Stimulated activated CD4-positive, alpha-beta T cell treated with anti-CD3 and anti-CD28 coated beads, Interleukin-12 subunit alpha, Interleukin-12 subunit beta, amount 100 ng/mL, for 24 hours (primary cell): ENCODE data around the gene CARMIL1.
"Not testable (repeated sequence)": the region's sequence is repeated elsewhere in the genome, so short reads cannot be mapped to it uniquely, and the experiment has no call there.

ENCODE experiments used
- DNase-seq, 2 experiments: peaks; one replicate each; pipeline ENCODE4 v3.0.0-alpha.2; 2020; ENCODE audit warnings: low read depth in 2 of 2

CARMIL1 gene

DNA sequence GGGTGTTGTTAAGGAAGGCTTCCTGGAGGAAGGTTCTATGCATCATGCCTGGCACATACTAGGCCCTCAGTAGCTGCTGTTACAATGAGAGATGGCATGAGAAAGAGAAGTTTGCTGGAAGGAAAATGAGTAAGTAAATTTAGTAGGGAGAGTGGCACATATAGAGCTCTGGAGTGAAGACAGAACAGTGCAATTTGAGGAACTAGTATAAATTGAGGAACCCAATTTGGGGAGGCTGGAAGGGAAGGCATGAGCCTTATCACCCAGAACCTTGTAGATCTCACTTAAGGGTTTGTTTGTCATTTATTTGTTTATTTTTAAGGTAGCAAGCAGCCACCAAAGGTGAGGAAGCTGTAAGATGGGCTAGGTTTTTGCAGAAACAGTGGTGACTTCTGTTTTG, 285.8 kb downstream of the CARMIL1 start:
- no peak for DNase-seq

GRCh38 chr6:25570578-25570977, 291.4 kb downstream of the CARMIL1 start:
- DNase-seq: no peak

DNA sequence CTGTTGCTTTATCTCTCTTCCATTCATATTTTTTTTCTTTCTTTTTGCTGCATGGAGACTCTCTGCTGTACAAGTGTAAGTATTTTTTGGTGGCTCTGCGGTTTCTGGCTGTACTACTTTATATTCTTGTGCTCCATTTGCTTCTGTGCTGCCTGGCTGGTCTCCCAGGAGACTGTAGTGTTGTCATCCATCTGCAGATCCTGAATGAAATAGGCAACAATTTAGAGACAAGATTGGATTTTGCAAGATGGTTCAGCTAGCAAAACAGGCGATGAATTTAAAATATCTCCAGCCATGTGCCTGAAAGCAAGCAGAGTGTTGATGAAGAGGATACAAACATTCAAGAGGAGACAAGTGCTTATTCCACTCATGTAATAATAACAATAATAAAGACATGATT, 297.7 kb downstream of the CARMIL1 start:
- no peak for DNase-seq

GRCh38 chr6:25578538-25578937, 299.4 kb downstream of the CARMIL1 start:
- DNase-seq: no peak

DNA sequence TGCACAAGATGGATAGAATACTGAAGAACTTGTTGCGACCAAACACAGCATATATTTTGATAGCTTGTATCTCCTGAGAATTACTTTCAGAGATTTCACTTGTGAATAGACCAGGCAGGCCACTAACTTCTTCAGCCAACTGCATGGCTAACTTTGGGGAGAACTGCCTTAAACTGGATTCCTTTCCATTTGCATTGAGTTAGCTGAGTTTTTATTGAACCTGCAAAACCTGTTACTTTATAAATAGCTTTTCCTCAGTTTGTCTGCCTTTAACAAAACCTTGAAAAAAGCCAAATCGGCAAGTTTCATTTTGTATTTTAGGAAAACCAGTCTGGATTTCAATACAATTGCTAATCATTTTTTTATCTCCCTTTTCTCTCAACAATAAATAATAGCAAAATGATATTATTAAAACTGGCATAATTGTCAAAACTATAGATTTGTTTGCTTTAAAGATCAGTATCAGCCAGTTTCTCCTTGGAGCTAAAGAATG, 300.3 kb downstream of the CARMIL1 start:
- DNase-seq: no peak

DNA sequence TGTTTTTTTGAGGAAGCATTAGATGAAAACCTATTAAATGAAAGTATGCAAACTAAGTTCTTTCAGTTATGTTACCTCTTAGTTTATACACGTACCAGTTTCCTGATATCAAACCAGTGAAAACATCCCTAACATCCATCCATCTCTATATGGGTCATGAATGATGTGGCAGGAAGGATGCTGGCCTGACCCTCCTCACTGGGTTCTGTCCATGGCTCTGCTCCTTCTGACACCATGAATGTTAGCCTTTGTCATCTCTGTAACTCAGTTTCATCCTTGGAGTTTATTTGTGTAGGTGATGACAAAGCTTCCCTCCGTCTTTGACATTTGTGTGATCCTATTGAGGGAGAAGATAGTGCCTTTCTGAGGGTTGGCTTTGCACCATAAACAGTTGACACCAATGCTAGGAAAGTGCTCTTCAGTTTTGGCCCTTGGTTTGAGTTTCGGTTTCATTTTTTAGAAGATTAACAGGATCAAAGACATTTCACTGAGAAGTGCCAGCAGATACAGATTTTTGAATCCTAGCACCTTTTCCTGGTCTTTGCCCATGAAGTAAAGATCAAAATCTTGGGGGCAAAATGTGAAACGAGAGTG, 300.8 kb downstream of the CARMIL1 start:
- no peak for DNase-seq

DNA sequence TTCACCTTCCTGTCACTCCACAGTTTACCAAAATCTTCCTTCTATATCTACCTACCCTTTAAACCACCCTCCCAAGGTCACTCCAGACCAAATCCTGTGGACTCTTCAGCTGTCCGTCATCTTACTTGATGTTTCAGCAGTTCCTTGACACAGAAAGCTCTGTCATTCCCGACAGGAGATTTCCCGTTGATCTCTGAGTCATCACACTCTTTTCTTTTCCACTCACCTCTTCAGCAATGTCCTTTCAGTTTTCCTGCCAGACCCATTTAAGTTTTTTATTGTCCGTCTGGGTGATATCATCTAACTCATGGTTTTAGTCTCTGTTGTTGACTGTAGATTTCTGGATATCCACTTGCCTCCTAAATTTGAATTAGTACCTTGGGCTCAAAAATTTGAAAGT, 302.9 kb downstream of the CARMIL1 start:
- no peak for DNase-seq

GRCh38 chr6:25583099-25583498, 303.9 kb downstream of the CARMIL1 start:
- no peak for DNase-seq

DNA sequence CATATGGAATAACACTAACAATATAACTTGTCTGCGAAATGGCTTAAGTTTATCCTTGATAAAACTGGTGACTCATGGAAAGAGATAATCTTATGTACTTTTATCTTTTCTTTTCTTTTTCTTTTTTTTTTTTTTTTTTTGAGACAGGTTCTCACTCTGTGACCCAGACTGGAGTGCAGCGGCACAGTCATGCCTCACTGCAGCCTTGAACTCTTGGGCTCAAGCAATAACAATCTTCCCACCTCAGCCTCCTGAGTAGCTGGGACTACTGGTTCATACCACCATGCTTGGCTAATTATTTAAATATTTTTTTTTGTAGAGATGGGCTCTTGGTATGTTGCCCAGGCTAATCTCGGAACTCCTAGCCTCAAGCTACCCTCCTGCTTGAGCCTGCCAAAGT, 304.7 kb downstream of the CARMIL1 start:
- DNase-seq: no peak

GRCh38 chr6:25585225-25585624, 306.1 kb downstream of the CARMIL1 start:
- no peak for DNase-seq

DNA sequence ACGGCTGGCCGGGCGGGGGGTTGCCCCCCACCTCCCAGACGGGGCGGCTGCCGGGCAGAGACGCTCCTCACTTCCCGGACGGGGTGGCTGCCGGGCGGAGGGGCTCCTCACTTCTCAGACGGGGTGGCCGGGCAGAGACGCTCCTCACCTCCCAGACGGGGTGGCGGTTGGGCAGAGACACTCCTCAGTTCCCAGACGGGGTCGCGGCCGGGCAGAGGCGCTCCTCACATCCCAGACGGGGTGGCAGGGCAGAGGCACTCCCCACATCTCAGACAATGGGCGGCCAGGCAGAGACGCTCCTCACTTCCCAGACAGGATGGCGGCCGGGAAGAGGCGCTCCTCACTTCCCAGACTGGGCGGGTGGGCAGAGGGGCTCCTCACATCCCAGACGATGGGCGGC, 306.9 kb downstream of the CARMIL1 start:
- DNase-seq: not testable (repeated sequence)

DNA sequence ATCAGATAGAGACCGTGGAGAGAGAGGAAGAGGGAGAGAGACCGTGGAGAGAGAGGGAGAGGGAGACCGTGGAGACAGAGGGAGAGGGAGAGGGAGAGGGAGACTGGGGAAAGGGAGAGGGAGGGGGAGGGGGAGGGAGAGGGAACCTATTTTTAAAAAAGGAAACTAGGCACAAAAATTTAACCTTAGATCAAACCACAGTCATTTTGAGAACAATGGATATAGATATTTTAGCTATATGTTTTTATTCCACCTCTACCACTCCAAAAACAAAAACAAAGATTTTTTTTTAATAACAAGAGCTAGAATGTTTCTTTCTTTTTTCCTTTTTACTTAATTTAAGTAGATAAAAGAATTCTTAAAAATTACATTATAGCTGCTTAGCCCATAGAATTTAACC, 307.8 kb downstream of the CARMIL1 start:
- no peak for DNase-seq

DNA sequence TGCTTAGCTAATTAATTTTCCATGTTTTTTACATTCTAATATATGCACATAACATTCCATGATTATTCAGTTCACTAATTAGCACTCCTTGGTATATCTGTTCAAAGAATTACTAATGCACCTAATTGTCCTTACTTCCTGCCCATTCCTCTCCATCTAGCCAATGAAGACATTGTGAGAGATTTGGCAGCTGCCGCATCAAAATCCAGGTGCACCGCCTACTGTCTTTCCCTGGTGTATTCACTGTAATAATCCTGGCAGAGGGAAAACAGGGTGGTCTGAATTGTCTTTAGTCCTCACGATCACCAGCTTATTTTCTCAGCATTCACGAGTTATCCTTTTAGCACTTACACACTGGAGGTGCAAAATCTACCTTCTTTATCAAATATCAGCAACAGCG, 311.8 kb downstream of the CARMIL1 start:
- no peak for DNase-seq

DNA sequence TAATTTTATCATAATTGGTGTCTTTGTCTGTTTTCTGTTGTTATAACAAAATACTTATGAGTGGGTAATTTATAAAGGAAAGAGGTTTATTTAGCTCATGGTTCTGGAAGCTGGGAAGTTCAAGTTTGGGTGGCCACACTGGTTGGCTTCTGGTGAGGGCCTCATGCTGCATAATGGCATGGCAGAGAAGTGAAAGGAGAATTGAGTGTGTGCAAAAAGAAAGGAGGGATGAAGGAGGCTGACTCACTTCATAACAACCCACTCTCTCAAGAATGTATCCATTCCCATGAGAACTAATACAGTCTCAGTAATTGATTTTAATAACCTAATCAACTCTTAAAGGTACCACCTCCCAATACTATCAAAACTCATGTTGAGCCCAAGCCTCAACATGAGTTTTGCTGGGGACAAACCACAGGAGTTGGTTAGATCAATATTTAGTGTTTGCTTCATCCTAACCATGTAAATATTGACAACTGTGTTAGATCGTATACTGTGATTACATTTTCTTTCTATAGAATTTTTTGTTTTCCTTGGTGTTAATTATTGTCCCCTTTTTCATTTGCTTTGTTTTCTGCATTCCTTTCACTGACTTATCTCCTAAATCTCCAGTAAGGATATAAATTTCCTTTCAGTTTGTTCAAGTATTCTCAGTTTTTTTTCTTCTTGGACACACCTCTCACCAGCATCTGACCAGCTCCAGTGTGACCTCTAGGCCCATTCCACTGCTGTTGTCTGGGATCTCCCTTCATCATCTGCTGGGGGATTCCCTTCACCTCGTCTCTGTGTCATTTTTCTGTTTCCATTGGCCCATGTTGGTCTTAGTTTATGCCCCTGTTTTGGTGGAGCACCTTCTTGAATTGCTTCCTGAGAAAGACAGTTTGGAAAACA, 318.0 kb downstream of the CARMIL1 start:
- no peak for DNase-seq

DNA sequence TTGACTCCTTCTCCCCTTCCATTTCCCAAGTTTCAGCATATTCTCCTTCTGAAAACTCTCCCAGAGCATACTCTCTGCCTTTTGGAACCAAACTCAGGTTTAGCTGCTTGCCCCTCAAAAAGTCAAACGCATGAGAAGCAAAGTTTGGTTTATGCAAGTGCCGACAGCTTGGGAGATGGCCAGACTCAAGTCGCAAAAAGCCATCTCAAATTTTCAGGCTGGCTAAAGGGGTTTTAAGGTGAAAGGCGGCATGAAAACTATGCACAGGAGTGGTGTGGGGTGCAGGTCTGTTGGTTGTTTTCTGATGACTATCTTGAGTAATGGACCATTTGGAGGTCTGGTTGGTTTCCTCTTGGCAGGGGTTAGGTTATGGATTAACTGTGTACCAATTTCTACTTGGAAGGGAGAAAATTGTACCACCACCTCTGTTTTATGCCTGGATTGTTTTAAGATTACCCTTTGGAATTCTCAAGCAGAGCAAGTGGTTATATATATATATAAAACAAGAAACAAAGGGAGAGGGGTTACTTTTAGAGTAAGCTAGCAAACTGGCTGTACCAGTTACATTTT, 320.4 kb downstream of the CARMIL1 start:
- no peak for DNase-seq

DNA sequence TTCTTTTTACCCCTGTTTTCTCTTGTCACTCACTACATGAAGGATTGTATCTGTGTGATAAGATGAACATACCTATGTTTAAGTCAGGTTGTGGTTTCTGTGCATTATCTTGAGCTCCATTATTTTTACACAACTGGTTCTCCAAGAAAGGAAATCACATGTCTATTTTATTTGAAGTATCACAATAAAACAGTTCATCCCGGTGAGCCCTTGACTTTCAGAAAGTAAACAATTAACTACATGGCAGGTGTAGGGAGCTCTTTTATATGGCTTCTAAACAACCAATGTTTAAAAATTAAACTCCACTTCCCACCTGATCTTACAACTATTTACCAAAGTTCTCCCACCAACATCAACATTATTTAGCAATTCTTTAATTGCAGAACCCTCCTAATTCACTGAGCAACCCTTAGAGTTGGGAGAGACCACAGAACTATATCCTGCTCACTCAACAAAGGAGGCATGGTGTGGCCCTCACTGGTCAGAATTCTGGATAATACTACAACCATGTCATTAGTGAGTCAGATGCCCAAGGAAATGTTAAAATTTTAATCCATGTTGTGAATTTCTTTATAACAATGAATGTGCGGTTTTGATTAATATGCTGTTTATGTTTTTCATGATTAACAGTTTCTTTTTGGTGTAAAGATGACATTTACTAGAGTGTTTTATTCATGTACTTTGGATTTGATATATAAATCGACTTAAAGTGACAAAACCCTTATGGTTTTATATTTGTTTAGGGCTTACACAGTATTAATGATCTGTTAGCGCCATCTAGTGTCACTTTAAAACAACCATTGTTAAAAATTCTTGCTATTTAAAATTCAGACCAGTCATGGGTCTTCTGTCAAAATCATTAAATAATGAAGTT, 322.9 kb downstream of the CARMIL1 start:
- DNase-seq: no peak

- no peak for DNase-seq
Observed at GRCh38 chr6:25602674-25602982, 323.5 kb downstream of the CARMIL1 start.

DNA sequence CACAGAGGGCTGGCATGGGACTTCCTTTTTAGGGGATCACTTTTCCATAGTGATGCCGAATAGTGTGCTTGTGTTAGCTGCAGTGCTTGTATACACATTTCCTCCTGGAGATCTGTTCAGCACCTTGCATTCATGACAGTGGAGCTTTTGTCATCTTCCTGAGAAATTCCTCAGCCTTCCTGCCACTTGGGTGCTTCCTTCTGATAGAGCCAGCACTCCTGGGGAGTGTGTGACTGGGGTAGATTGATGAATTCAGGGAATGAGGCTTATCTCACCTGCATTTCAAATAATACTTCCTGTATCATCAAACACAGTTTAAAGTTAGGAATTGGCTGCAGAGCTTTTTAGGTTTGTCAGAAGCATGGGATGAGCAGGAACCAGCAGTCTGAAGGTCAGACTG, 324.1 kb downstream of the CARMIL1 start:
- DNase-seq: no peak

GRCh38 chr6:25606151-25606550, 327.0 kb downstream of the CARMIL1 start:
- no peak for DNase-seq

DNA sequence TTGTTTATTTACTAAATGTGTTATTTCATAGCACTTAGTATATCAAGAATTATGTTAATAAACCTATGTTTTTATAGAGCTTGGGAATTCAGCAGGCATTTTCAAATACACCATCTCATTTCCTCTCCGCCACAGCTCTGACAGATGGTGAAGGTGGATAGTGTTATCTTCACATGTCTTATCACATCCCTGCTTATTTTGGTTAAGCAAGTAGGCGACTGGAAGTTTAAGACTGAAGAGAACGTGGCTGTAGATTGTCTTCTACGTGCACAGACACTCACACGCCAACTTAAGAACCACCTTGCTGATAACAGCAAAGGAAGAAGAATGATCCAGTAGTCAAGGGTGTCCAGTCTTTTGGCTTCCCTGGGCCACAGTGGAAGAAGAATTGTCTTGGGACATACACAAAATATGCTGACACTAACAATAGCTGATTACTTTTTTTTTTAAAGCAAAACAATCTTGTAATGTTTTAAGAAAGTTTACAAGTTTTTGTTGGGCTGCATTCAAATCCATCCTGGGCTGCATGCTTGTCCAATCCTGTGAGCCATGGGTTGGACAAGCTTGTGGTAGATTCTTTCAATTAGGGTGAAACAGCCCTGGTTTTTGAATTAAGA, 329.5 kb downstream of the CARMIL1 start:
- DNase-seq: no peak

- no peak for DNase-seq
Observed at GRCh38 chr6:25612666-25613065, 333.5 kb downstream of the CARMIL1 start.

DNA sequence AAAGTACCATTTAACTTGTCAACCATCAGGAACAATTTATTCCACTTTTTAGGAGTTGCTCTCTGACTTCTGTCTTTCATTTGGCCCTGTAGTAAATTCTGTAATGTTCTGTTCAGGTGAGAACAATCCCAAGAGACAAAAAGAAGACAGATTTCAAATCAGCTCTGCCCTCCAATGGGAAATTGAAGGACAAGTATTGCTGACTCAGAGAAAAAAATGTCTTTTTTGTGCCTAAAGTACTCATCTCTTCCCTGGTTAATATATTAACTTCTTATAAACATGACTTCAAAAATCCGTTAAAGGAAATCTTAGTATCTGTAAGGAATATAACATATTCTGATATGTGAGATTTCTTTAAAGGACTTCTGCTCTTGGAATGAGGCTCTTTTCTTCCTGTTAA, 334.2 kb downstream of the CARMIL1 start:
- DNase-seq: no peak
